DMS114 treated with DMSO at 0.1 percent for 48 hours (cell line): ENCODE measurements around the gene BRICD5.

Experiments used
- DNase-seq: peaks from one replicate; lab custom pipeline; 2025; ENCODE audit not compliant: unreplicated experiment; lab: John Stamatoyannopoulos, UW

Gene BRICD5

GRCh38 chr16:2181952-2182351 is 28.7 kb downstream of the BRICD5 start:
- DNase-seq = no peak

GRCh38 chr16:2180962-2181923 is 29.4 kb downstream of the BRICD5 start:
- DNase-seq = no peak

GRCh38 chr16:2180461-2180860 is 30.2 kb downstream of the BRICD5 start:
- no peak for DNase-seq

- no peak for DNase-seq
Measured at GRCh38 chr16:2179576-2179975, 31.1 kb downstream of the BRICD5 start.

- DNase-seq = no peak
Measured at GRCh38 chr16:2179107-2179501, 31.6 kb downstream of the BRICD5 start.

GRCh38 chr16:2178321-2179106 is 32.1 kb downstream of the BRICD5 start:
- no peak for DNase-seq

- no peak for DNase-seq
Measured at GRCh38 chr16:2177561-2177960, 33.1 kb downstream of the BRICD5 start.

- DNase-seq = no peak
Measured at GRCh38 chr16:2177101-2177500, 33.6 kb downstream of the BRICD5 start.

- no peak for DNase-seq
Measured at GRCh38 chr16:2176047-2176446, 34.6 kb downstream of the BRICD5 start.

GRCh38 chr16:2175454-2175853 is 35.2 kb downstream of the BRICD5 start:
- DNase-seq = no peak

GRCh38 chr16:2174396-2175131 is 36.1 kb downstream of the BRICD5 start:
- DNase-seq = no peak

GRCh38 chr16:2173916-2174315 is 36.7 kb downstream of the BRICD5 start:
- DNase-seq = no peak

- DNase-seq = no peak
Measured at GRCh38 chr16:2173366-2173765, 37.3 kb downstream of the BRICD5 start.

GRCh38 chr16:2172688-2173335 is 37.9 kb downstream of the BRICD5 start:
- DNase-seq = no peak

- DNase-seq = no peak
Measured at GRCh38 chr16:2171601-2172178, 39.0 kb downstream of the BRICD5 start.

GRCh38 chr16:2170587-2171435 is 39.9 kb downstream of the BRICD5 start:
- DNase-seq = no peak

- no peak for DNase-seq
Measured at GRCh38 chr16:2170080-2170479, 40.6 kb downstream of the BRICD5 start.

- DNase-seq = no peak
Measured at GRCh38 chr16:2167068-2167638, 43.5 kb downstream of the BRICD5 start.
